SU-DHL-6 (cell line): ENCODE results near the gene CTPS1.

ENCODE experiments used
- H2AFZ ChIP-seq: fragments of 200-600 bp; sonication (generic); 2 replicates; pipeline ENCODE4 v1.6.1; 2014; ENCODE audit warnings: low read depth, mild to moderate bottlenecking, moderate library complexity, mixed read lengths, antibody characterized with exemption, low read length; ENCODE audit not compliant: severe bottlenecking
- H3F3A ChIP-seq: fragments of 200-600 bp; shearing (Covaris generic); 2 replicates; pipeline ENCODE4 v1.6.0; 2016; ENCODE audit warnings: antibody characterized with exemption, mild to moderate bottlenecking; ENCODE audit not compliant: insufficient read depth
- H3K27ac ChIP-seq: fragments of 200-600 bp; sonication (generic); 2 replicates; pipeline ENCODE4 v1.5.1; 2016; ENCODE audit warnings: low read depth, mild to moderate bottlenecking, low read length, moderate library complexity, mixed read lengths
- H3K27me3 ChIP-seq: fragments of 200-600 bp; sonication (generic), shearing (Covaris generic); 2 replicates; pipeline ENCODE4 v1.6.0; 2014; ENCODE audit warnings: mild to moderate bottlenecking, low read length
- H3K36me3 ChIP-seq: fragments of 200-600 bp; sonication (generic); 2 replicates; pipeline ENCODE4 v1.6.1; 2014; ENCODE audit warnings: mild to moderate bottlenecking, low read length, mixed read lengths
- H3K4me2 ChIP-seq: fragments of 300-600, 200-600 bp; shearing (Covaris generic), sonication (generic); 2 replicates; pipeline ENCODE4 v1.6.0; 2014; ENCODE audit warnings: low read length, low read depth, mild to moderate bottlenecking; ENCODE audit not compliant: poor library complexity, severe bottlenecking
- H3K4me3 ChIP-seq: fragments of 200-600 bp; sonication (generic); 2 replicates; pipeline ENCODE4 v1.5.1; 2014; ENCODE audit warnings: antibody characterized with exemption, low read length, mild to moderate bottlenecking, mixed read lengths; ENCODE audit not compliant: insufficient read depth, poor library complexity, severe bottlenecking
- H3K79me2 ChIP-seq: fragments of 200-600 bp; sonication (generic); 2 replicates; pipeline ENCODE4 v1.6.1; 2014; ENCODE audit warnings: mild to moderate bottlenecking, low read length, moderate library complexity; ENCODE audit not compliant: insufficient read depth
- H3K9ac ChIP-seq: fragments of 200-600 bp; sonication (generic); 2 replicates; pipeline ENCODE4 v1.7.0; 2014; ENCODE audit warnings: mild to moderate bottlenecking, low read length
- H3K9me2 ChIP-seq: fragments of 200-600 bp; sonication (generic); replicated peaks from 2 replicates; pipeline ENCODE4 v1.6.1; 2014; ENCODE audit warnings: low read length; ENCODE audit not compliant: insufficient read depth
- H3K9me3 ChIP-seq: fragments of 200-600 bp; sonication (generic); 2 replicates; pipeline ENCODE4 v1.6.1; 2014; ENCODE audit warnings: low read length, mixed read lengths; ENCODE audit not compliant: insufficient read depth
- H4K20me1 ChIP-seq: fragments of 200-600 bp; sonication (generic); 2 replicates; pipeline ENCODE4 v1.6.1; 2014; ENCODE audit warnings: low read depth, mild to moderate bottlenecking, antibody characterized with exemption, low read length, moderate library complexity, mixed read lengths
- CTCF ChIP-seq: fragments of 200-600 bp; sonication (generic); IDR thresholded peaks from one replicate; pipeline ENCODE4 v1.5.1; 2017; ENCODE audit warnings: antibody characterized with exemption, mild to moderate bottlenecking, low read length, moderate library complexity; ENCODE audit not compliant: insufficient read depth, poor library complexity, severe bottlenecking
- EZH2phosphoT487 ChIP-seq: fragments of 200-600 bp; sonication (generic), shearing (Covaris generic); conservative IDR thresholded peaks from 2 replicates; pipeline ENCODE4 v1.6.1; 2018; ENCODE audit warnings: mild to moderate bottlenecking, antibody characterized with exemption, low read length, moderate library complexity, mixed read lengths

CTPS1 gene

GRCh38 chr1:41038110-41038509, 58.6 kb downstream of the CTPS1 start:
- 0 out of 2 replicates have a peak, but pooled peaks cover 4% of the 10 kb centered on the region for H3K36me3 ChIP-seq
- TF ChIP-seq EZH2phosphoT487: no peak
- TF ChIP-seq CTCF: no peak

GRCh38 chr1:41041614-41042270, 62.2 kb downstream of the CTPS1 start:
- H3K79me2 ChIP-seq: no peaks in the 10 kb centered on the region
- no peak overlapping the region for H3K27ac ChIP-seq
- no peak overlapping the region for H3K9ac ChIP-seq
- H3K4me2 ChIP-seq: no peak overlapping the region
- TF ChIP-seq EZH2phosphoT487: no peak
- no peak for TF ChIP-seq CTCF
- H3K27me3 ChIP-seq: no peaks in the 10 kb centered on the region
- peaks cover 6% of the 10 kb centered on the region; the same call in 1 of the 2 replicates for H3K36me3 ChIP-seq
- H3K9me3 ChIP-seq: no peaks in the 10 kb centered on the region
- H3K4me3 ChIP-seq: no peak overlapping the region
- no peak overlapping the region for H2AFZ ChIP-seq
- H3K9me2 ChIP-seq: no peaks in the 10 kb centered on the region
- H4K20me1 ChIP-seq: no peaks in the 10 kb centered on the region
- H3F3A ChIP-seq: no peaks in the 10 kb centered on the region

More at GRCh38 chr1:41038110-41038509, 58.6 kb downstream of the CTPS1 start:
- H3K79me2 ChIP-seq: no peaks in the 10 kb centered on the region
- no peaks in the 10 kb centered on the region for H3K27me3 ChIP-seq
- H3K9me3 ChIP-seq: no peaks in the 10 kb centered on the region
- no peaks in the 10 kb centered on the region for H4K20me1 ChIP-seq
- no peak overlapping the region for H3K4me2 ChIP-seq
- no peak overlapping the region for H3K27ac ChIP-seq
- H3F3A ChIP-seq: no peaks in the 10 kb centered on the region
- H3K9ac ChIP-seq: no peak overlapping the region
- H3K4me3 ChIP-seq: no peak overlapping the region
- no peak overlapping the region for H2AFZ ChIP-seq
- H3K9me2 ChIP-seq: no peaks in the 10 kb centered on the region

GRCh38 chr1:41044187-41044586, 64.7 kb downstream of the CTPS1 start:
- no peak overlapping the region for H3K4me3 ChIP-seq
- H3K9ac ChIP-seq: no peak overlapping the region
- H4K20me1 ChIP-seq: no peaks in the 10 kb centered on the region
- H3F3A ChIP-seq: no peaks in the 10 kb centered on the region
- TF ChIP-seq EZH2phosphoT487: no peak
- TF ChIP-seq CTCF: no peak
- no peaks in the 10 kb centered on the region for H3K27me3 ChIP-seq
- no peak overlapping the region for H3K4me2 ChIP-seq
- peaks cover 4% of the 10 kb centered on the region; the same call in 1 of the 2 replicates for H3K36me3 ChIP-seq
- H2AFZ ChIP-seq: no peak overlapping the region
- no peaks in the 10 kb centered on the region for H3K9me2 ChIP-seq
- no peak overlapping the region for H3K27ac ChIP-seq
- H3K79me2 ChIP-seq: no peaks in the 10 kb centered on the region
- H3K9me3 ChIP-seq: no peaks in the 10 kb centered on the region
